Measurements from ENCODE around the gene SREK1IP1. TPM values are rescaled to one million over a fixed set of nuclear protein-coding genes. Genes with fewer than 3 reads are reported as not detected.

Gene SREK1IP1
- total RNA-seq, 3 donors from 2014 or later = 15.2 to 24.1 (median 21.7) TPM

GRCh38 chr5:64806537-64806936 is 38.0 kb upstream of the SREK1IP1 start:
- ATAC-seq = no peak
- DNase-seq = no peak
- TF ChIP-seq CTCF (IDR thresholded peaks at IDR 0.05) = no peak
- Histone ChIP-seq H3K36me3 (ENCODE audit: low read depth) (no peaks in the 10 kb centered on the region), H3K4me1 (ENCODE audit: low read depth) (no peaks in the 10 kb centered on the region), H3K9me3 (no peaks in the 10 kb centered on the region), H3K4me3 (no peak overlapping the region)
- intact Hi-C loops (cut with DNase I, micrococcal nuclease) = no loop called here

GRCh38 chr5:64800926-64801325 is 32.4 kb upstream of the SREK1IP1 start:
- ATAC-seq = no peak

GRCh38 chr5:64796301-64796700 is 27.8 kb upstream of the SREK1IP1 start:
- no peaks in the 10 kb centered on the region for H3K36me3 ChIP-seq (ENCODE audit: low read depth)
- TF ChIP-seq CTCF (IDR thresholded peaks at IDR 0.05) = no peak
- intact Hi-C loops (cut with DNase I, micrococcal nuclease) = no loop called here
- no peak overlapping the region for H3K4me3 ChIP-seq
- DNase-seq (no peak), ATAC-seq (no peak)
- H3K9me3 ChIP-seq = no peaks in the 10 kb centered on the region
- H3K4me1 ChIP-seq (ENCODE audit: low read depth) = peaks cover 15% of the 10 kb centered on the region

More at GRCh38 chr5:64800926-64801325, 32.4 kb upstream of the SREK1IP1 start:
- DNase-seq = no peak
- no peak for TF ChIP-seq CTCF (IDR thresholded peaks at IDR 0.05)
- Histone ChIP-seq H3K4me3 (no peak overlapping the region), H3K9me3 (no peaks in the 10 kb centered on the region), H3K36me3 (ENCODE audit: low read depth) (no peaks in the 10 kb centered on the region), H3K4me1 (ENCODE audit: low read depth) (no peaks in the 10 kb centered on the region)
- intact Hi-C loops (cut with DNase I, micrococcal nuclease) = no loop called here

- H3K4me3 ChIP-seq = no peak overlapping the region
- no peaks in the 10 kb centered on the region for H3K36me3 ChIP-seq (ENCODE audit: low read depth)
- H3K4me1 ChIP-seq (ENCODE audit: low read depth) = peaks cover 15% of the 10 kb centered on the region
- DNase-seq (no peak), ATAC-seq (no peak)
- TF ChIP-seq CTCF (IDR thresholded peaks at IDR 0.05) = no peak
- intact Hi-C loops (cut with DNase I, micrococcal nuclease) = no loop called here
- no peaks in the 10 kb centered on the region for H3K9me3 ChIP-seq
Observed at GRCh38 chr5:64794053-64794770, 25.7 kb upstream of the SREK1IP1 start.

- Histone ChIP-seq H3K36me3 (ENCODE audit: low read depth) (no peaks in the 10 kb centered on the region), H3K4me1 (ENCODE audit: low read depth) (peaks cover 15% of the 10 kb centered on the region), H3K4me3 (no peak overlapping the region), H3K9me3 (no peaks in the 10 kb centered on the region)
- ATAC-seq = peak; percentile 94
- intact Hi-C loops (cut with DNase I, micrococcal nuclease) = no loop called here
- TF ChIP-seq CTCF (IDR thresholded peaks at IDR 0.05) = no peak
- no peak for DNase-seq
Observed at GRCh38 chr5:64792469-64792868, 24.0 kb upstream of the SREK1IP1 start.
